Measurements from ENCODE around the gene FGF3. TPM values are rescaled to one million over a fixed set of nuclear protein-coding genes. Genes with fewer than 3 reads are reported as not detected.

Gene FGF3
- total and polyA plus RNA-seq, 9 of the 15 experiments (the other 6 are each of a cell fraction or from before 2014, with no cell fraction given), result not detected

DNA sequence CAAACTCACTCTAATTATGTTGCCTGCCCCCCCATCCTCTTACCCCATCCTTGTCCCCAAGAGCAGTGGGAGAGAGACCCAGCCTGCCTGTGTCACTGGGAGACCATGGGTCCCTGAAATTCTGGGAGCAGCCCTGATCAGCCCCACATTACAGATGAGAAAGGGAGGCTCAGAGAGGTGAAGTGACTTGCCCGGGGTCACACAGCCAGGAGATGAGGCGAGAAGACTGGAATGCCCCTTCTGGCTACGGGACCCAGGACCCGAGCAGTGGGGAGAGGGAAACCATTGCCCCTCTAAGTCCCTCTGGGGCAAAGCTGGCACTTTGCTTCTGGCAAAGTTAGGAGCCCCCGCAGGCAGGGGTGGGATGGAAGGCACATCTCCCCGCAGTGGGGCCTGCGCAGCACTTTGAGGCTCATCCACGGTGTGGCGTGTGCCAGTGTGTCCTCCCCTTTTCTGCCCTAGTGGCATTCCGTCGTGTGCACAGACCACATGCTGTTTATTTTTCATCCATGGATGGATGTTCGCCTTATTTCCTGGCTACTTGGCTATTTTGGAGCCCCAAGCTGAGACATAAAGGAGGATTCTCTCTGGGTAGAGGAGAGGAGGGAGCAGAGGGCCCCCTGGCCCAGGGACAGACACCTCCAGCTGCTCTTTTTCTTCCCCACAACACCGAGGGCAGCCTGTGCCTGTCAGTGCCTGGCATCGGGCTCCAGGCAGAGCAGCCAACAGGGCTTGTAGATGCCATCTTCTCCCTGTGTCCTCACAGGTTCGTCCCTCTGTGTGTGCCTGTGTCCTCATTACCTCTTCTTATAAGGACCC, 3.7 kb upstream of the FGF3 start:
- FAIRE-seq, result no peak
- WGBS (ENCODE audit: insufficient coverage, low coverage, missing lambda C conversion rate), result 0% methylated on average over 15 of the region's 15 CpGs
- no peak for DNase-seq (ENCODE audit: extremely low read depth in 1 of 4, low spot score in 3 of 4)
- Histone ChIP-seq H3K4me2 (ENCODE audit: insufficient read depth, low read length) (no peak overlapping the region), H3K4me1 (replicated peaks in 1 of 2; ENCODE audit: control insufficient read depth in 2 of 2, insufficient read depth in 2 of 2, low read length in 2 of 2) (peaks cover 0 to 14% of the 10 kb centered on the region in 2 experiments; a peak in 1 of 5 replicates), H3K9me3 (replicated peaks; ENCODE audit: control insufficient read depth, insufficient read depth, low read depth, low read length) (no peaks in the 10 kb centered on the region), H3K27ac (ENCODE audit: extremely low read depth, low read depth, low read length) (no peak overlapping the region), H3K79me2 (ENCODE audit: control insufficient read depth, insufficient read depth, low read length) (no peaks in the 10 kb centered on the region), H3K4me3 (no peak overlapping the region), H2AFZ (ENCODE audit: low read depth, low read length) (no peak overlapping the region), H4K20me1 (replicated peaks; ENCODE audit: control insufficient read depth, insufficient read depth, low read length) (peaks cover 7% of the 10 kb centered on the region), H3K36me3 (ENCODE audit: control insufficient read depth, insufficient read depth, low read length) (no peaks in the 10 kb centered on the region), H3K27me3 (ENCODE audit: control insufficient read depth in 2 of 2, insufficient read depth in 2 of 2, low read length in 2 of 2) (peaks cover 13 to 81% of the 10 kb centered on the region in 2 experiments; a peak in 4 of 5 replicates), H3K9ac (ENCODE audit: insufficient read depth in 1 of 2, low read depth in 2 of 2, low read length in 2 of 2) (no peak overlapping the region), H3K9me1 (ENCODE audit: control insufficient read depth, insufficient read depth, low read length) (no peaks in the 10 kb centered on the region)
- no peak for ATAC-seq
- intact Hi-C loops (cut with micrococcal nuclease), result no loop called here
- CTCF ChIA-PET (ENCODE audit: low intra/inter-chr PET ratio), result no interaction called here
- in situ Hi-C loops (cut with MboI), result no loop called here
- BruUV-seq (replicated peaks), result no TSS peak
- POLR2A ChIA-PET, result interaction anchor here (0.6 to 1.0 kb wide), 3 partner anchors 61 to 71 kb away, joined by 3 read pairs; no protein-coding TSS in a partner anchor
- no peak for TF ChIP-seq ZEB2 (IDR thresholded peaks at IDR 0.05)
- TF ChIP-seq CBFA2T2 (conservative IDR thresholded peaks at IDR 0.05), result no peak
- TF ChIP-seq ZFP36 (IDR thresholded peaks at IDR 0.05; ENCODE audit: low read depth, low read length, partially characterized antibody), result peak; percentile 63
- no peak for TF ChIP-seq PTRF (tag; IDR thresholded peaks at IDR 0.05)
- TF ChIP-seq RBM25 (IDR thresholded peaks at IDR 0.05; ENCODE audit: low read depth, low read length, severe bottlenecking), result peak; percentile 37
- TF ChIP-seq ZNF311 (CRISPR knock-in tag; IDR thresholded peaks at IDR 0.05), result no peak
- TF ChIP-seq BCOR (IDR thresholded peaks at IDR 0.05), result peak; percentile 15; the same call in 1 of the 2 replicates
- TF ChIP-seq SRF (CRISPR knock-in tag; IDR thresholded peaks at IDR 0.05), result no peak
- TF ChIP-seq E2F4 (CRISPR knock-in tag; IDR thresholded peaks at IDR 0.05; ENCODE audit: low read depth), result no peak

Measured in K562 (cell line).